Astrocyte of the hippocampus (primary cell): ENCODE results near the gene NDOR1.

ENCODE experiments used
- DNase-seq: peaks from one replicate; pipeline ENCODE4 v3.0.0; 2011; ENCODE audit warnings: low read depth, low spot score

NDOR1 gene

GRCh38 chr9:137167747-137168572, 37.5 kb upstream of the NDOR1 start:
- no peak for DNase-seq

- DNase-seq = no peak
These were observed 37.0 kb upstream of the NDOR1 start for GRCh38 chr9:137168573-137168903.

- peak; percentile 66 for DNase-seq
These were observed 36.3 kb upstream of the NDOR1 start for GRCh38 chr9:137168904-137169856.

GRCh38 chr9:137169896-137170358, 35.6 kb upstream of the NDOR1 start, which contains the start of gene LRRC26:
TSS of gene LRRC26 (minus strand) at chr9:137170051. CDS start at chr9:137169943, 108 bp downstream.
- DNase-seq = no peak

- no peak for DNase-seq
These were observed 34.9 kb upstream of the NDOR1 start for GRCh38 chr9:137170486-137171148.

GRCh38 chr9:137171149-137171900, 34.2 kb upstream of the NDOR1 start:
- DNase-seq = no peak

- DNase-seq = no peak
These were observed 32.4 kb upstream of the NDOR1 start for GRCh38 chr9:137172901-137173795.

GRCh38 chr9:137173796-137174664, 31.5 kb upstream of the NDOR1 start:
- DNase-seq = no peak

GRCh38 chr9:137174722-137175293, 30.7 kb upstream of the NDOR1 start:
- no peak for DNase-seq

GRCh38 chr9:137175345-137175961, 30.0 kb upstream of the NDOR1 start:
- no peak for DNase-seq

- DNase-seq = peak; percentile 49
These were observed 29.0 kb upstream of the NDOR1 start for GRCh38 chr9:137176302-137177182.

- no peak for DNase-seq
These were observed 27.1 kb upstream of the NDOR1 start for GRCh38 chr9:137178201-137178938.

- DNase-seq = no peak
These were observed 26.4 kb upstream of the NDOR1 start for GRCh38 chr9:137178939-137179630.

GRCh38 chr9:137179761-137180160, 25.7 kb upstream of the NDOR1 start:
- no peak for DNase-seq

- DNase-seq = no peak
These were observed 25.0 kb upstream of the NDOR1 start for GRCh38 chr9:137180491-137180890.

GRCh38 chr9:137181680-137182079, 23.8 kb upstream of the NDOR1 start:
- no peak for DNase-seq
